ENCODE measurements around the gene BCKDHA. TPM values are rescaled to one million over a fixed set of nuclear protein-coding genes. Genes with fewer than 3 reads are reported as not detected.
A peak's percentile ranks its signal among the peaks of the same experiment; 100 is the strongest.

Gene BCKDHA
- polyA plus RNA-seq, 1 of the 3 experiments (the other 2 are of a cell fraction): 30.9 TPM

DNA sequence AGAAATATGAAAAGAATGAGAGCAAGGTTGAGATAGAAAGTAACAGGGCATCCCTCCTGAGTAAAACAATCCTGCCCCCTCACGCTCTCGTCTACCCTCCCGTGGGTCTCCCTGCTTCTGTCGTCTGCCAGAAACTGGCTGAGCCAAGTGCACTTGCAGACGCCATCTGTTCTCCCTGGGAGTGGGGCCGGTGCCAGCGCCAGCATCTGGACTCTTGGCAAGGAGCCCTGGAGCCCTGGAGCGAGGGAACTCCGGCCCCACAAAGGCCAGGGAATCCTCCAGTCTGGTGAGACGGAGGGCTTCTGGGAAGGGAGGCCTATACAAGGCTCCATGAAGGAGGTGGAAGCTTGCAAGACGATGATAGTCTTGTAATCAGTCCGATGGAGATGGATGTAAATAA lies 23.6 kb upstream of the BCKDHA start (continued):
- peak; percentile 83 for TF ChIP-seq TEAD4 (IDR thresholded peaks at IDR 0.05; ENCODE audit: borderline replicate concordance, insufficient read depth)
- no peak for TF ChIP-seq RAD21 (IDR thresholded peaks at IDR 0.05; ENCODE audit: low read length)
- peak; percentile 100 for TF ChIP-seq TCF12 (IDR thresholded peaks at IDR 0.05)
- TF ChIP-seq PBX3 (IDR thresholded peaks at IDR 0.05): peak; percentile 81
- no peak for TF ChIP-seq GATA2 (CRISPR knock-in tag; IDR thresholded peaks at IDR 0.05)
- TF ChIP-seq SIN3A (IDR thresholded peaks at IDR 0.05; ENCODE audit: borderline replicate concordance, low read depth, low read length): peak; percentile 92; the same call in 1 of the 2 replicates
- peak; percentile 32; the same call in 1 of the 2 replicates for TF ChIP-seq GABPA (IDR thresholded peaks at IDR 0.05; ENCODE audit: low read depth)
- peak; percentile 100 for TF ChIP-seq NFIC (IDR thresholded peaks at IDR 0.05; ENCODE audit: borderline replicate concordance)
- TF ChIP-seq, protein P1, sequence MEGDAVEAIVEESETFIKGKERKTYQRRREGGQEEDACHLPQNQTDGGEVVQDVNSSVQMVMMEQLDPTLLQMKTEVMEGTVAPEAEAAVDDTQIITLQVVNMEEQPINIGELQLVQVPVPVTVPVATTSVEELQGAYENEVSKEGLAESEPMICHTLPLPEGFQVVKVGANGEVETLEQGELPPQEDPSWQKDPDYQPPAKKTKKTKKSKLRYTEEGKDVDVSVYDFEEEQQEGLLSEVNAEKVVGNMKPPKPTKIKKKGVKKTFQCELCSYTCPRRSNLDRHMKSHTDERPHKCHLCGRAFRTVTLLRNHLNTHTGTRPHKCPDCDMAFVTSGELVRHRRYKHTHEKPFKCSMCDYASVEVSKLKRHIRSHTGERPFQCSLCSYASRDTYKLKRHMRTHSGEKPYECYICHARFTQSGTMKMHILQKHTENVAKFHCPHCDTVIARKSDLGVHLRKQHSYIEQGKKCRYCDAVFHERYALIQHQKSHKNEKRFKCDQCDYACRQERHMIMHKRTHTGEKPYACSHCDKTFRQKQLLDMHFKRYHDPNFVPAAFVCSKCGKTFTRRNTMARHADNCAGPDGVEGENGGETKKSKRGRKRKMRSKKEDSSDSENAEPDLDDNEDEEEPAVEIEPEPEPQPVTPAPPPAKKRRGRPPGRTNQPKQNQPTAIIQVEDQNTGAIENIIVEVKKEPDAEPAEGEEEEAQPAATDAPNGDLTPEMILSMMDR (IDR thresholded peaks at IDR 0.05): no peak
- TF ChIP-seq EZH2phosphoT487 (IDR thresholded peaks at IDR 0.05; ENCODE audit: borderline replicate concordance, low read depth): no peak
- peak; percentile 97 for TF ChIP-seq RXRA (IDR thresholded peaks at IDR 0.05; ENCODE audit: borderline replicate concordance, low read depth)
- TF ChIP-seq MAX (IDR thresholded peaks at IDR 0.05; ENCODE audit: low read depth): peak; percentile 59; the same call in 1 of the 2 replicates
- peak; percentile 23; the same call in 1 of the 2 replicates for TF ChIP-seq MEF2A (IDR thresholded peaks at IDR 0.05; ENCODE audit: borderline replicate concordance, low read depth)
- TF ChIP-seq NRF1 (IDR thresholded peaks at IDR 0.05; ENCODE audit: low read depth, low read length): no peak
- TF ChIP-seq FOXJ3 (CRISPR knock-in tag; IDR thresholded peaks at IDR 0.05): peak; percentile 65; the same call in 1 of the 2 replicates
- TF ChIP-seq EP300 (IDR thresholded peaks at IDR 0.05; ENCODE audit: borderline replicate concordance in 1 of 2, low read depth in 1 of 2, low read length in 1 of 2): peak; percentile 78 to 79; a peak in 2 of 4 replicates
- TF ChIP-seq, protein P2, sequence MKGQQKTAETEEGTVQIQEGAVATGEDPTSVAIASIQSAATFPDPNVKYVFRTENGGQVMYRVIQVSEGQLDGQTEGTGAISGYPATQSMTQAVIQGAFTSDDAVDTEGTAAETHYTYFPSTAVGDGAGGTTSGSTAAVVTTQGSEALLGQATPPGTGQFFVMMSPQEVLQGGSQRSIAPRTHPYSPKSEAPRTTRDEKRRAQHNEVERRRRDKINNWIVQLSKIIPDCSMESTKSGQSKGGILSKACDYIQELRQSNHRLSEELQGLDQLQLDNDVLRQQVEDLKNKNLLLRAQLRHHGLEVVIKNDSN (IDR thresholded peaks at IDR 0.05; ENCODE audit: borderline replicate concordance, low read depth): no peak
- TF ChIP-seq RFX5 (IDR thresholded peaks at IDR 0.05; ENCODE audit: low read length): no peak
